GM19452 (cell line): ENCODE data around the gene CRISPLD2.

Experiments
- ATAC-seq: cut with Tn5 transposase; IDR thresholded peaks from one replicate; pipeline ENCODE4 v1.9.1; 2021; ENCODE audit not compliant: unreplicated experiment

Gene CRISPLD2

DNA sequence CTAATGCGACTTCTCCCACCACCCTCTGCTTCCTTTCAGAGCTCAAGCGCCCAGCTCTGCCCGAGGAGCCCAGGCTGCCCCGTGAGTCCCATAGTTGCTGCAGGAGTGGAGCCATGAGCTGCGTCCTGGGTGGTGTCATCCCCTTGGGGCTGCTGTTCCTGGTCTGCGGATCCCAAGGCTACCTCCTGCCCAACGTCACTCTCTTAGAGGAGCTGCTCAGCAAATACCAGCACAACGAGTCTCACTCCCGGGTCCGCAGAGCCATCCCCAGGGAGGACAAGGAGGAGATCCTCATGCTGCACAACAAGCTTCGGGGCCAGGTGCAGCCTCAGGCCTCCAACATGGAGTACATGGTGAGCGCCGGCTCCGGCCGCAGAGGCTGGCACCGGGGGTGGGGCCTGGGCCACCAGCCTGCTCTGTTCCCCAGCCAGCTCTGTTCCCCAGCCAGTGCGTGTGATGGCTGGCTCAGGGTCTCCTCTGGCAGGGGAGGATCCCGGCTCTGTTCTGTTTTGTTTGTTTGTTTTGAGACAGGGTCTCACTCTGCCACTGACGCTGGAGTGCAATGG is 18.7 kb downstream of the CRISPLD2 start:
- no peak for ATAC-seq

DNA sequence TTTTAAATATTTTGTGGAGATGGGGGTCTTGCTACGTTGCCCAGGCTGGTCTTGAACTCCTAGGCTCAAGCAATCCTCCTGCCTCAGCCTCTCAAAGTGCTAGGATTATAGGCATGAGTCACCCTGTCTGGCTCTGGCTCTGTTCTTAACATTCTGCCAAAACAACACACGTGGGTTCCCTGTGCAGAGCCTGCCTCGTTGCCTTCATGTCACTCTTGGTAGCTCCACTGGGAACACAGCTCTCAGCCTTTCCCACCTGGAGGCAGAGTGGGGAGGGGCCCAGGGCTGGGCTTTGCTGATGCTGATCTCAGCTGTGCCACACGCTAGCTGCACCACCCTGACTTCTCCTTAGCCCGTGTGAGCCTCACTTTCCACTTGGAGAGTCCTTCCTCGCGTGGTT is 19.3 kb downstream of the CRISPLD2 start:
- ATAC-seq, result no peak

DNA sequence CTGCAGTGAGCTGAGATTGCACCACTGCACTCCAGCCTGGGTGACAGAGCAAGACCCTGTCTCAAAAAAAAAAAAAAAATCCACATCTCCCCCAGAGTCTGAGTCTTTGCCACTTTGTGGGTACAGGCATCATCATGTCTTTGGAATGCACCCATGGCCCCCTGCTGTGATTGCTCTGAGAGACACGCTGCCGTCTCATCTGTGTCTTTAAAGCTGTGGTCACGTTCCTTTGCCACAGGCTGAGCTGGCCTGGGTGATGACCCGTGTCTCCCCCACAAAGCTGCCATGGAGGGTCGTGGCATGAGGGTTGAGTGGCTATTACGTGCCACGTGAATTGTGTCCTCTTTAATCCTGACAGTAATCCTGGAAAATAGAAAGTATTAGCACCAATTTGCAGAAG is 20.2 kb downstream of the CRISPLD2 start:
- no peak for ATAC-seq

DNA sequence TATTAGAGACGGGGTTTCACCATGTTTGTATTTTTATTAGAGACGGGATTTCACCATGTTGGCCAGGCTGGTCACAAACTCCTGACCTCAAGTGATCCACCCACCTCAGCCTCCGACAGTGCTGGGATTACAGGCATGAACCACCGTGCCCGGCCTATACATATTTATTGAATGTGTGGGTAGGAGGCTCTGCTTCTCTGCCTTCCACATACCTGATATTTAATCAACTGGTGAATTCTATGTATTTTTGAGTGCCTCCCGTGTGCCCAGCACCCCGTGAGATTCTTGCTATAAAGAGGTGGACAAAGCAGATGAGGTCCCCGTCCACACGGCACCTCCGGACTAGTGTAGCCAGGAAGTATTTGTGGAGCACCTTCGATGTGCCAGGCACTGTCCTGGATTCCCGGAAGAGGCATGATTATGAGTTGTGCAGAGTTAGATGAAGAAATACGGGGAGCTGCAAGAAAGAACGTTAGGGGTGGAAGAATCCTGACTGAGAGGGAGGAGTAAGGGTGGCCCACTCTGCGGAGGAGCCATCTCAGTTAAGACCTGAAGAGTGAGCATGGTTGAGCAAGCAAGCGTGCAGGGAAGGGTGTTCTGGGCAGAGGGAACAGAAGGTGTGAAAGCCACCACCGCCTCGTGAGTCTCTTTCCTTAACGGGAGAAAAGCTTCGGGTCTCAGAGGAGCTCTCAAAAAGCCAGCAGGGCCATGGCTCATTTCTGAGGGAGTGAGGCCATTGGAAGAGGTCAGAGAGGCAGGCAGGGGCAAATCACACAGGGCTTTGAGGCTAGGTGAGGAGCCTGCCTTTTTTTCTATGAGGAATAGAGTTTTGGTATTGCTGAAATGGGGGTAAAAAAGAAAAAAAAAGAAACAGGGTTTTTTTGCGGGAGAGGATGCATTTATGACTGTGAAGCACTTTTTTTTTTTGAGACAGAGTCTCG is 21.2 kb downstream of the CRISPLD2 start:
- no peak for ATAC-seq

DNA sequence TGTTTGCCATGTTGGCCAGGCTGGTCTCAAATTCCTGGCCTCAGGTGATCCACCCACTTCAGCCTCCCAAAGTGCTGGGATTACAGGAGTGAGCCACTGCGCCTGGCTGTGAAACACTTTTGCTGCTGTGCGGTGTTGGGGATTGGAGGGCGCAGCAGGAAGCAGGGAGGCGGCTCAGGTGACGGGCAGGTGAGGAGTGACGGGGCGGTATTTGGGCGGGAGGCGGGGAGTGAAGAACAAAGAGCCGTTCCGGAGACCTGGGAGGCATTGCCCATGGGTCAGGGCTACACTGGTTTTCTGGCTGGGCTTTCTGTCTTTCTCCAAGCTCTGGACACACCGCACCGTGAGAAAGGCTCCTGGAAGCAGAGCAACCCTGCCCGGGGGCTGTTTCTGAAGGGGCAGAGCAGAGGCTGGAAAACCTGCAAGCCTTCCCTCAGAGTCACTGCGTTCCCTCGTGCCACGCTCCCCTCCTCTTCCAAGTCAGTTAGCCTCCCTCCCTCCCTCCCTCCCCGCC is 22.1 kb downstream of the CRISPLD2 start:
- ATAC-seq, result no peak

DNA sequence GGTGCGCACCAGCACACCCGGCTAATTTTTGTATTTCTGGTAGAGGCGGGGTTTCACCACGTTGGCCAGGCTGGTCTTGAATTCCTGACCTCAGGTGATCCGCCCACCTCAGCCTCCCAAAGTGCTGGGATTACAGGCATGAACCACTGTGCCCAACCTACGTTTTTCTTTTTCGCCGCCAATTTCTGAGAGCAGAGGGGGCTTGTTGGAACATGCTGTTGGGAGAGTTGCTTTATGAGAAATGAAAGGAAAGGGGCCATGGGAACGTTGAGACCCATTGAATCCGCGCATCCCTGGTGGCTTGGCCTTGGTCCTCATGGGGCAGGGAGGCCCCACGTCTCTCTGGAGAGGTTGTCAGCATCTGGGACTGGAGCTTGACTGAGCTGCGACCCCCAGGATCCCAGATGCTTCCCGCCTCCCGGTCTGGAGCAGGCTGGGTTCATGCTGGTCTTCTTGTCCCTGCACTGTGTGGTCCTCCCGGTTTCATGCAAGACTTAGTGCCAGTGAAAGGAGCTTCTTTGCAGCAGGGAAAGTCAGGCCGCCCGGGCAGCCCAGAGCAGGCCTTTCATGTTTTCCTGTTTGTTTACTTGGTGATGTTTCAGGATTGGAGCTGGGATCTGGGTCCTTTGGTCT is 22.8 kb downstream of the CRISPLD2 start:
- ATAC-seq, result no peak

DNA sequence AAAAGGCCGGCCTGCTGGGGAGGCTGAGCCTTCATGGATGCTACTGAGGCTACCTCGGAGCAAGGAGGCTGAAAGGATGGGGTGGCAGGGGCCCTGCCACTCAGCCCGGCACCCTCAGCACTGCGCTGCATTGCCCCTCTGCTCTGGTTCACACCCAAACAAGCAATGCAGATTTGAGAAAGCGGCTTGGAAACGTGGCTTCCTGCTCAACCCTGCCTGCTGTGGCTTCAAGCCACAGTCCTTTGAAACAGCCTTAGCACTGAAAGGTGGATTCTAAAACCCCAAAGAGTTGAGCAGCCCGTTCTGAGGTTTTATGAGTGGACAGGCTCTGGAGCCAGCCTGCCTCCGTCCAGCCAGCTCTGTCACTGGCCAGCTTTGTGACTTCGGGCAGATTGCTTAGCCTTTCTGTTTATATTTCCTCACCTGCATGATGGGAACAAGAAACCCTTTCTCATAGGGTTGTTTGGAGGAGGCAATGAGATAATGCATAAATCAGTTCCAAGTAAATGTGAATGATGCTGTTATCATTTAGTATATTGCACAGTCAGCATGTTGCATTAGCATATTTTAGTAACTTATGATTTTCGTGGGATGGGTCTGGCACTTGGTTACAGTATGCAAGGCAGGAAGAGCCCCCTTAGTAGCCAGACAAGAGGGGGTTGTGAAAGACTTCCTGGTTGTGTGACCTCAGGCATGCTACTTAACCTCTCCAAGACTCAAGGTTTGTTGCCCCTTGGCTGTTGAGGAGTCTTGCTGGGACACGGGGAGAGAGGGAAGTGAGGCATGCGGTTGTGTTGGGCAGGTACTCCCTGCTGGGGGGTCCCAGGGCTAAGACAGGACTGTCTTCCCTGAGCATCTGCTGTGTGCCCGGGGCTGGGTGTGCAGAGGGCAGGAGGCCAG is 23.6 kb downstream of the CRISPLD2 start:
- ATAC-seq, result no peak

DNA sequence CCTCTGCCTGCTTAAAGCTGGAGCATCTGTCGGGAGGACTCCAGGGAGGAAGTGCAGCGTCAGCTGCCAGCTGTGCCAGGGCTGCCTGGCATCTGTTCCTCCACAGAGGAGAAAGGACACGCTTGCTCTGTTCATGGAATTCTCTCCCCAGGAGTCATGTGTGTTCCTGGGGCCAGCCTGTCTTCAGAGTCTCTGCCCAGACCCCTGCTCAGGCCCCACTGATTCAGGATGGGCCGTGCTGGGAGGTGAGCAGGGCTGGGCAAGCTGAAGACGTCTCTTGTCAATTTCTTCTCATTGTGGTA is 24.2 kb downstream of the CRISPLD2 start:
- ATAC-seq, result no peak

DNA sequence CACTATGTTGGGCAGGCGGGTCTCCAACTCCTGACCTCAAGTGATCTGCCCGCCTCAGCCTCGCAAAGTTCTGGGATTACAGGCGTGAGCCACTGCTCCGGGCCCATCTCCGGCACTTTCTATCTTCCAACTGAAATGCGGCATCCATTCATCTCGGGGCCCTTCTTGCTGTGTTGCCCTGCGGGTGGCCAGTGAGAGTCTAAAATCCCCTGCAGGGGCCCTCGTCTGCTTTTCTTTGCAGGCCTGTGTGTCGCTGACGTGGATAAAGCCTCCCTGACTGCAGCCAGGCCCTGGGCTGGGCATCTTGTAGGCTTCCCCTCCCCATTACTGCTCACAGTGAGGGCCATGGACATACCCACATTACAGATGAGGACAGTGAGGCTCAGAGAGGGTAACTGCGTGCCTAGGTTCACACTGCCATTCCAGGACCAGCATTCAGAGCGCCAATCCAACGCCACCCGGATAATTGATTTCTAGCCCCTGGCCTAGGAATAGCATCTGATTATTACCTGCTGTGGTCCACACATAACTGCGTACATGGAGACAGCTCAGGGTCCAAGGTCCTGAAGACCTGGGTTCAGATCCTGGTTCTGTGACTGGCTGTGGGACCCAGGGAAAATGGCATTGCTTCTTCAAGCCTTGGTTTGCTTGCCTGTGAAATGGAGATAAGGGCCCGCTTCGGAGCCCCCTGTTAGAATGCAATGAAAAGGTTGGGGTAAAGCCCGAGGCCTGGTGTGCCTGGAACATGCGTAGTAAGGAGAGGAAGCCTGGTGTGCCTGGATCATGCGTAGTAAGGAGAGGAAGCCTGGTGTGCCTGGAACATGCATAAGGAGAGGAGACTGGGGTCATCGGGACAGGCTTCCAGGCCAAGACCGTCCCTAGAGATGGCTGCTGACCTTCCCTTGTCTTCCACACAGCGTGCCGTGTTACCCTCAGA is 25.0 kb downstream of the CRISPLD2 start:
- ATAC-seq, result no peak

DNA sequence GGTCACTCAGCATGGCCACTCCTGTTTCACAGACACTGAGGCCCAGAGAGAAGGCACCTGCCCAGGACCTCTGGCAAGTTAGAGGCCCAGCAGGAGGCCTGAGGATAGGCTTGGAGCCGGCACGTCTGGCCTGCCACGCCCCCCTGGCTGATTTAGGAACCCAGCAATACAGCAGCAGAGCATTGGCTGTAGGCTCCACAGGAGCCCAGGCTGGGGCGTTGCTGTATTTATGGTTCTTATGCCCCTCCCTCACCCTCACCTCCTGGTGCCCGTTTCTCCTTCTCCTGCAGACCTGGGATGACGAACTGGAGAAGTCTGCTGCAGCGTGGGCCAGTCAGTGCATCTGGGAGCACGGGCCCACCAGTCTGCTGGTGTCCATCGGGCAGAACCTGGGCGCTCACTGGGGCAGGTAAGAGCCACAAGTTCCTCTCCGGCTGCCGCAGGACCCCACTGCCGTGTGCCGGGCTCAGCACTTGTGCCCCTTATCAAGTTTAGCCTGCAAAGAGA is 25.8 kb downstream of the CRISPLD2 start:
- ATAC-seq, result no peak

DNA sequence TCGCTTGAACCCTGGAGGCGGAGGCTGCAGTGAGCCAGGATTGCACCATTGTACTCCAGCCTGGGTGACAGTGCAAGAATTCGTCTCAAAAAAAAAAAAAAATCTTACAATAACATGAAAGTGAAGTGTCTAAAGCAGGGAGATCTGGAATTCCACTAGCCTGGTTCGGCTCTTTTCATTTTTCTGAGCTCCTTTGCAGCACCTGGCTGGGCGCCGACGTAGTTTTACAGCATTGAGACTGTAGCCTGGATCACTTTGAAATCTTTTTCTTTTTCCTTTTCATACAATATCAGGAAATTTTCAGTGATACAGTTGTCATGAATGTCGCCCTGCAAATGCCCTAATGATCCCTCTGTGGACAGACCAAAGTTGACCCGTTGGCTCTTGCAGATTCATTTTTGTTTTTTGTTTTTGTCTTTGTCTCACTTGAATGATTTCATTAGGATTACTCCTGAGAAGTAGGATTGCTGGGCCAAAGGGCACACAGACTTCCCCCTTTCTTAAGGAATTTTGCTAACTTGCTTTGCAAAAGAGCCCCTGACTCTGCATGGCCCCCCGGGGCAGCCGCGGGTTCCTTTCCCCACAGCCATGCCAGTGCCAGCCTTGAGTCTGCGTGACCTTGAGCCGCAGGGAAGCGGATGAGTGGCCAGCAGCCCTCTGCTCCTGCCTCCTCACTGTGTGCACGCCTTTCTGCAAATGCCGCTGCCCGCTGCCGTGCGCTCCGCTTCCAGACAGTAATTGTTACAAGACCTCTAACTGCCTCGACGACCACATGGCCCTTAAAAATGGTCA is 28.0 kb downstream of the CRISPLD2 start:
- no peak for ATAC-seq

DNA sequence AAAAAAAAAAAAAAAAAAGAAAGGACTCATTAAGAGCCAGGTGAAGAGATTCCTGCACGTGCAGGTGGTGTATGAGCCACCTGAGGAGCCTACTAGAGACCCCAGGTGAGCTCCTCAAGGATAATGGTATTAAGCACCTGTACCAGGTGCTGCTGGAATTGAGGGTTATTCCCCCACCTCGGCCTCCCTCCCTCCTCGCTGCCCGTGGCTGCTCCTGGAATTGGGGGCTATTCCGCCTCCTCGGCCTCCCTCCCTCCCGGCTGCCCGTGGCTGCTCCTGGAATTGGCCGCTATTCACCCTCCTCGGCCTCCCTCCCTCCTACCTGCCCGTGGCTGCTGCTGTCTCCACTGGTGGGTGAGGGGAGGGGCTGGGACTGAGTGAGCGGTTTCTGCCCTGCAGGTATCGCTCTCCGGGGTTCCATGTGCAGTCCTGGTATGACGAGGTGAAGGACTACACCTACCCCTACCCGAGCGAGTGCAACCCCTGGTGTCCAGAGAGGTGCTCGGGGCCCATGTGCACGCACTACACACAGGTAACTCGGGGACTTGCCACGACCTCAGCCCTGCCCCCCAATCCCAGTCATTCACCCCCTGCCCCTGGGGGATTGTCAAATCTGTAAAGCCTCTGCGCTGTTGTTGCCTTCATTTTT is 29.3 kb downstream of the CRISPLD2 start:
- ATAC-seq, result no peak

DNA sequence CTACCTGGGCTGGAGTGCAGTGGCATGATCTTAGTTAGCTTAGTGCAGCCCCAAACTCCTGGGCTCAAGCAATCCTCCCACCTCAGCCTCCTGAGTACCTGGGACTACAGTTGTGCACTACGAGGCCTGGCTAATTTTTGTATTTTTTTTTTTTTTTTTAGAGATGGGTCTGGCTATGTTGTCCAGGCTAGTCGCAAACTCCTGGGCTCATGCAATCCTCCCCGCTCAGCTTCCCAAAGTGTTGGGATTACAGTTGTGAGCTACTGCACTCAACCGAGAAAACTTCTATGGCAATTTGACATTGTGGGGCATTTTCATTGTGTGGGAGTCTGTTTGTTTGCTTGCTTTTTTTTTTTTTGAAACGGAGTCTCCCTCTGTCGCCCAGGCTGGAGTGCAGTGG is 30.0 kb downstream of the CRISPLD2 start:
- no peak for ATAC-seq

DNA sequence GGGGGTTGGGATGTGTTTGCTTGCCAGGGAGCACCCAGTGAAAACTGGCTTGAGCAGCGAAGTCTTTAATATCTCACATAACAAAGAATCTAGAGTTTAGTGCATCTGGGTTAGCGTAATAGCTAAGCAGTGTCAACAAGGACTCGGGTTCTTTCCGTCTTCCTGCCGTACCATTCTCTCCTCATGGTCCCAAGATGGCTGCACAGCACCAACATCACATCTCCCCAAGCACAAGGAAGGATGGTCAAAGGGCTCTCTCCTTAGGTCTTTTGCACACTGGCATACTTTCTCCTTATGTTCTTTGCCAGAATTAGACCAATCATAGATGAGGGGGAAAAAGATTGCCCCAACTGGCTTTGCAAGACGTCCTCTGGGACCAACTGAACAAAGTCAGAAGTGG is 30.9 kb downstream of the CRISPLD2 start:
- ATAC-seq, result no peak

DNA sequence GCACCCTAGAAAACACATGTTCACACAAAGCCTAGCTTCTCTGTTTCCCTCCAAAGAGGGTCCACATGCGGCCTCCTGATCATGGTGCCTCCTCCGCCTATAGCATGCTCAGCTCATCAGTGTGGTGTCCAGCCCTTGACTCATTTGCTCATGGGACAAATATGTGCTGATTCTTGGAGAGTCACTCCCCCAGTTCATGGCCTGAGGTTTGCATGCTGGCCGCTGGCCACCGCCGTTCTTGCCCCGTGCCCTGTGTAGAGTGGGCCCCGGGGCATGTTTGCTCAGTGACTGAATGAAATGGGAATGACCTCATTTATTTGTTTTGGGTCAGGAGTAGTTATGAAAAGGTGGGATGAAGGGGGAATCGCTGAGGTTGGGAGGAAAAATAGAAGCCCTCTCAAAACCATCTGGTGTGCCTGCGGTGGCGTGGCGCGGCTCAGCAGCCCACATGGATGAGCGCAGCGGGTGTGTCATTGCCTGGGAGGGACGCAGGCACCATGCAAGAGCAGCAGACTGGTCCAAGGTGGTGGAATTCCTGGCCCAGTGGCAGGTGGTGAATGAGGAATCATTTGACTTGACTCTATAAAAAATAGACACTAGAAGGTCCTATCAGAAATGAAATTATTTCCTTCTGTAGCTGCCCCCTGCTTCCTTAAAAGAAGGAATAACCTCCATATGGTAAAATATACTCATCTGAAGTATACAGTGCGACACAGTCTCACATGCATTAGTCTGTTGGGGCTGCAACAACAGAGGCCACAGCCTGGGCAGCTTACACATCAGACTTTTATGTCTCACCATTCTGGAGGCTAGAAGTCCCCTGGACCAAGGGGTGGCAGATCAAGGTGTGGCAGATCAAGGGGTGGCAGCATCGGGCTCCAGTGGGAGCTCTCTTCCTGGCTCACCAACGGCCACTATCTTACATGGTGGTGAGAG is 31.7 kb downstream of the CRISPLD2 start:
- ATAC-seq, result no peak

DNA sequence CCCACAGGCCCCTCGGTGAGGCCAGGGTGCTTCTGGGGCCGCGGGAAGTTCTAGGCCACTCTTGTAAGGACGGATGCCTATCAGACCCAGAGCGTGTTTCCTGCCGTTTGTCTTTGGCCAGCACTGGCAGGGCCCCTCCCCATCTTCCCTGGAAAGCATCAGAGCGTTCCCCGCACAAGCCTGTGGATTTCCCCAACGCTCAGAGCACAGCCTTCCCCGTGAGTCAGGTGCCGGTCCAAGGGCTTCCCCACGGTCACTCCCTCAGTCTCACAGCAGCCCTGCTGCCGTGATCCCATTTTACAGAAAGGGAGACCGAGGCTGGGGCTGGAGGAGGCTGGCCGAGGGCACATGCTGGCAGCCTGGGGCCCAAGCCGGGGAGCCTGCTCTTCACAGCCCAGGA is 33.7 kb downstream of the CRISPLD2 start:
- no peak for ATAC-seq

DNA sequence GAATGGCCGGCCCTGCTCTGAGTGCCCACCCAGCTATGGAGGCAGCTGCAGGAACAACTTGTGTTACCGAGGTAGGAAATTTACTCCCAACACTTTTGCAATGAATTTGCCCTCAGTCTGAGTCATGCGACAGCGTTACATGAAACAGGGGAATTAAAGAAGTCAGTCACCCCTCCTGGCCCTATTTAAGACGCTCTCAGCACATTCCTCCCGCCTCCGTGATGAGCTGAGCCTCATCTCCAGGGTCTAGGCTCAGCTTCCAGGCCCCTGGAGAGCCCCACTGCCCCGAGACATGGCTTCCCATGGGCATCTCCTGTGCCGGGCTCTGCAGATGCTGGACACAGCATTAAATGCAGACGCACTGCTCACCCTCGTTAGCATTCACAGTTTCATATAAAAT is 35.0 kb downstream of the CRISPLD2 start:
- no peak for ATAC-seq
